ENCODE results near the gene ARRDC3. TPM values are rescaled to one million over a fixed set of nuclear protein-coding genes. Genes with fewer than 3 reads are reported as not detected.

ARRDC3 gene
- total and polyA plus RNA-seq, 2 donors (not counting 1 experiment from before 2014, with no cell fraction given) = 33.6 to 105 TPM

GRCh38 chr5:91419136-91419535, 36.0 kb upstream of the ARRDC3 start:
- no peak overlapping the region for H3K4me3 ChIP-seq (replicated peaks in 1 of 4; ENCODE audit: control extremely low read depth in 1 of 4, insufficient read depth in 1 of 4, low read depth in 3 of 4, low read length in 4 of 4)
- TF ChIP-seq, protein P1, sequence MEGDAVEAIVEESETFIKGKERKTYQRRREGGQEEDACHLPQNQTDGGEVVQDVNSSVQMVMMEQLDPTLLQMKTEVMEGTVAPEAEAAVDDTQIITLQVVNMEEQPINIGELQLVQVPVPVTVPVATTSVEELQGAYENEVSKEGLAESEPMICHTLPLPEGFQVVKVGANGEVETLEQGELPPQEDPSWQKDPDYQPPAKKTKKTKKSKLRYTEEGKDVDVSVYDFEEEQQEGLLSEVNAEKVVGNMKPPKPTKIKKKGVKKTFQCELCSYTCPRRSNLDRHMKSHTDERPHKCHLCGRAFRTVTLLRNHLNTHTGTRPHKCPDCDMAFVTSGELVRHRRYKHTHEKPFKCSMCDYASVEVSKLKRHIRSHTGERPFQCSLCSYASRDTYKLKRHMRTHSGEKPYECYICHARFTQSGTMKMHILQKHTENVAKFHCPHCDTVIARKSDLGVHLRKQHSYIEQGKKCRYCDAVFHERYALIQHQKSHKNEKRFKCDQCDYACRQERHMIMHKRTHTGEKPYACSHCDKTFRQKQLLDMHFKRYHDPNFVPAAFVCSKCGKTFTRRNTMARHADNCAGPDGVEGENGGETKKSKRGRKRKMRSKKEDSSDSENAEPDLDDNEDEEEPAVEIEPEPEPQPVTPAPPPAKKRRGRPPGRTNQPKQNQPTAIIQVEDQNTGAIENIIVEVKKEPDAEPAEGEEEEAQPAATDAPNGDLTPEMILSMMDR (conservative IDR thresholded peaks at IDR 0.05 in 1 of 2, IDR thresholded peaks at IDR 0.05 in 1 of 2; ENCODE audit: low read depth in 1 of 2, low read length in 2 of 2) = no peak
- TF ChIP-seq EZH2 (IDR thresholded peaks at IDR 0.05; ENCODE audit: low read length, missing control alignments) = no peak
- no peak overlapping the region for H3K27ac ChIP-seq (ENCODE audit: insufficient read depth, low read length)
- H3K4me2 ChIP-seq (ENCODE audit: extremely low read depth, insufficient read depth, low read length) = no peak overlapping the region
- no peak overlapping the region for H3K9ac ChIP-seq (ENCODE audit: insufficient read depth, low read length)
- no peaks in the 10 kb centered on the region for H3K9me3 ChIP-seq (ENCODE audit: control insufficient read depth, insufficient read depth, low read depth, low read length)
- no peaks in the 10 kb centered on the region for H3K36me3 ChIP-seq (ENCODE audit: control insufficient read depth, insufficient read depth, low read length)
- DNase-seq (ENCODE audit: low read depth in 2 of 2) = no peak
- no peaks in the 10 kb centered on the region for H3K79me2 ChIP-seq (ENCODE audit: control insufficient read depth, insufficient read depth, low read length)
- H4K20me1 ChIP-seq (ENCODE audit: control insufficient read depth, extremely low read depth, insufficient read depth, low read length) = no peaks in the 10 kb centered on the region
- no peak overlapping the region for H2AFZ ChIP-seq (ENCODE audit: low read length)
- no peaks in the 10 kb centered on the region for H3K27me3 ChIP-seq (ENCODE audit: control insufficient read depth, insufficient read depth, low read length)
- no peaks in the 10 kb centered on the region for H3K4me1 ChIP-seq (ENCODE audit: control insufficient read depth, extremely low read depth, insufficient read depth, low read length)

- Histone ChIP-seq H3K27ac (ENCODE audit: insufficient read depth, low read length) (no peak overlapping the region), H3K9ac (ENCODE audit: insufficient read depth, low read length) (no peak overlapping the region), H3K4me3 (replicated peaks in 1 of 4; ENCODE audit: control extremely low read depth in 1 of 4, insufficient read depth in 1 of 4, low read depth in 3 of 4, low read length in 4 of 4) (no peak overlapping the region), H3K27me3 (ENCODE audit: control insufficient read depth, insufficient read depth, low read length) (no peaks in the 10 kb centered on the region), H4K20me1 (ENCODE audit: control insufficient read depth, extremely low read depth, insufficient read depth, low read length) (no peaks in the 10 kb centered on the region), H3K36me3 (ENCODE audit: control insufficient read depth, insufficient read depth, low read length) (no peaks in the 10 kb centered on the region), H2AFZ (ENCODE audit: low read length) (no peak overlapping the region), H3K4me1 (ENCODE audit: control insufficient read depth, extremely low read depth, insufficient read depth, low read length) (no peaks in the 10 kb centered on the region), H3K4me2 (ENCODE audit: extremely low read depth, insufficient read depth, low read length) (no peak overlapping the region), H3K9me3 (ENCODE audit: control insufficient read depth, insufficient read depth, low read depth, low read length) (no peaks in the 10 kb centered on the region), H3K79me2 (ENCODE audit: control insufficient read depth, insufficient read depth, low read length) (no peaks in the 10 kb centered on the region)
- no peak for TF ChIP-seq EZH2 (IDR thresholded peaks at IDR 0.05; ENCODE audit: low read length, missing control alignments)
- TF ChIP-seq, protein P1 (conservative IDR thresholded peaks at IDR 0.05 in 1 of 2, IDR thresholded peaks at IDR 0.05 in 1 of 2; ENCODE audit: low read depth in 1 of 2, low read length in 2 of 2) = no peak
- DNase-seq (ENCODE audit: low read depth in 2 of 2) = no peak
These were observed 35.0 kb upstream of the ARRDC3 start for GRCh38 chr5:91418158-91418557.

- TF ChIP-seq, protein P1 (conservative IDR thresholded peaks at IDR 0.05 in 1 of 2, IDR thresholded peaks at IDR 0.05 in 1 of 2; ENCODE audit: low read depth in 1 of 2, low read length in 2 of 2) = no peak
- TF ChIP-seq EZH2 (IDR thresholded peaks at IDR 0.05; ENCODE audit: low read length, missing control alignments) = no peak
- H3K4me3 ChIP-seq (replicated peaks in 1 of 4; ENCODE audit: control extremely low read depth in 1 of 4, insufficient read depth in 1 of 4, low read depth in 3 of 4, low read length in 4 of 4) = no peak overlapping the region
- H3K27me3 ChIP-seq (ENCODE audit: control insufficient read depth, insufficient read depth, low read length) = no peaks in the 10 kb centered on the region
- no peaks in the 10 kb centered on the region for H3K79me2 ChIP-seq (ENCODE audit: control insufficient read depth, insufficient read depth, low read length)
- DNase-seq (ENCODE audit: low read depth in 2 of 2) = peak; percentile 9 to 89
- no peaks in the 10 kb centered on the region for H3K9me3 ChIP-seq (ENCODE audit: control insufficient read depth, insufficient read depth, low read depth, low read length)
- H2AFZ ChIP-seq (ENCODE audit: low read length) = peak overlapping the region; percentile 46
- H3K4me2 ChIP-seq (ENCODE audit: extremely low read depth, insufficient read depth, low read length) = peak overlapping the region; percentile 13
- H3K27ac ChIP-seq (ENCODE audit: insufficient read depth, low read length) = no peak overlapping the region
- no peak overlapping the region for H3K9ac ChIP-seq (ENCODE audit: insufficient read depth, low read length)
- no peaks in the 10 kb centered on the region for H4K20me1 ChIP-seq (ENCODE audit: control insufficient read depth, extremely low read depth, insufficient read depth, low read length)
- no peaks in the 10 kb centered on the region for H3K4me1 ChIP-seq (ENCODE audit: control insufficient read depth, extremely low read depth, insufficient read depth, low read length)
- H3K36me3 ChIP-seq (ENCODE audit: control insufficient read depth, insufficient read depth, low read length) = no peaks in the 10 kb centered on the region
These were observed 34.1 kb upstream of the ARRDC3 start for GRCh38 chr5:91417219-91417618.

All from fibroblast of lung (primary cell).